ENCODE measurements around the gene MAG.

DNA sequence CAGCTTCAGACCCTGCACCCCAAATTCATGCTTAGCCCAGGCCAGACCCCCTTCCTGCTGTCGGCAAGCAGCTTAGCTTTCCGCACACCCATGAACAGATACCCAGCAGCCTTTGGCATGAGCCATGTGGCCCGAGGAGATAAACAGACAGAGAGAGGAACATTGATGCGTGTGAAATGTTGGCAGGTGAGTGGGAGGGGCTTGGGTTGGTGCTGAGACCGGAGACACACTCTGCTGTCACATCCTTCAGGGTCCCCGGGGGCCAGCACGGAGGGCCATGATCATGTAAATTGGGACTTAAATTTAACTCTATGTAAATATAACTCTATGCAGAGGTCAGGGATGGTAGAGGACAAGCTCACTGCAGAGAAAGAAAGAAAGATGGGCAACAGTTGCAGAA is 38.5 kb downstream of the MAG start:
- TF ChIP-seq POLR2AphosphoS5 (IDR thresholded peaks at IDR 0.05) = no peak
- TF ChIP-seq EP300 (IDR thresholded peaks at IDR 0.05) = no peak
- TF ChIP-seq, protein P1, sequence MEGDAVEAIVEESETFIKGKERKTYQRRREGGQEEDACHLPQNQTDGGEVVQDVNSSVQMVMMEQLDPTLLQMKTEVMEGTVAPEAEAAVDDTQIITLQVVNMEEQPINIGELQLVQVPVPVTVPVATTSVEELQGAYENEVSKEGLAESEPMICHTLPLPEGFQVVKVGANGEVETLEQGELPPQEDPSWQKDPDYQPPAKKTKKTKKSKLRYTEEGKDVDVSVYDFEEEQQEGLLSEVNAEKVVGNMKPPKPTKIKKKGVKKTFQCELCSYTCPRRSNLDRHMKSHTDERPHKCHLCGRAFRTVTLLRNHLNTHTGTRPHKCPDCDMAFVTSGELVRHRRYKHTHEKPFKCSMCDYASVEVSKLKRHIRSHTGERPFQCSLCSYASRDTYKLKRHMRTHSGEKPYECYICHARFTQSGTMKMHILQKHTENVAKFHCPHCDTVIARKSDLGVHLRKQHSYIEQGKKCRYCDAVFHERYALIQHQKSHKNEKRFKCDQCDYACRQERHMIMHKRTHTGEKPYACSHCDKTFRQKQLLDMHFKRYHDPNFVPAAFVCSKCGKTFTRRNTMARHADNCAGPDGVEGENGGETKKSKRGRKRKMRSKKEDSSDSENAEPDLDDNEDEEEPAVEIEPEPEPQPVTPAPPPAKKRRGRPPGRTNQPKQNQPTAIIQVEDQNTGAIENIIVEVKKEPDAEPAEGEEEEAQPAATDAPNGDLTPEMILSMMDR (IDR thresholded peaks at IDR 0.05) = no peak

Data from esophagus muscularis mucosa (tissue), 4 donors.